NCI-H82 treated with DMSO at 0.1 percent for 48 hours (cell line): ENCODE measurements around the gene WDR33.
"Not testable (repeated sequence)": the region's sequence is repeated elsewhere in the genome, so short reads cannot be mapped to it uniquely, and the experiment has no call there.

Experiments used
- DNase-seq: peaks from one replicate; lab custom pipeline; 2025; ENCODE audit not compliant: unreplicated experiment; lab: John Stamatoyannopoulos, UW

The WDR33 gene

DNA sequence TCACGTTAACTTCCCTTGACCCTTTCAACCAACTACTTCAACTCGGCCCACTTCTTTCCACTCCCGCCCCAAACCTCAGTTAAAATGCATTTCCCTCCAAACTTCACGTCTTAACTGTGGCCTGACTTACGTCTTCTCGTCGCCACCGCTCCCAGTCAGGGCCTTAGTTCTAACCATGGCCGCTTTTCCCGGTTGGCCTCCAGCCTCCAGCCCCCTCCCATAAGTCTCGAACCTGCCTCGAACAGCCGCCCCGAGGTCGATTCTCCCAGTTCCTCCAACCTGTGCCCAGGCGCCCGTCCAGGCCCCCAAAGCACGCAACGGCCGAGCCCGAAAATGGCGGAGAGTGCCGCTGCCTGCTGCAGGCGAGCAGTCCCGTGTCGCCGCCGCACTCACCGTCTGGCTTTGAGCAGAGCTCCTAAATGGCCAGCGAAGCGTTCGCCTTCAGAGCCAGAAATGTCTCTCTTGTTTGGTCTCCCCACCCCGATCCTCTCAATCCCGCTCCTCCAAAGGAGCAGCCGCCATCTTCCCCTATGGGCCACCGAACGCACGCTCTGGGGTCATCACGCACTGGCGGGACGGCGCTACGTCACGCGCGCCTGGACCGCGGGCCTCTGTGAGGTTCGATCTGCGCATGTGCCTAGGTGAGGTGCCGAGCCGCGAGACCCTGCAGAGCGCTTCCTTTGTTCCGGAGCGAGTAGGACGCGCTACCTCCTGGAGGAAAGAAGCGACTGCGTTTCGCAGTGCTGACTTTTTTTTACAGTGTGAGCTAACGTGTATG is at the start of gene WDR33:
TSS of gene WDR33 (minus strand) at position 553 of the 778 bp plus-strand sequence. CDS start 40,190 bp downstream, outside the sequence.
- DNase-seq = peak; percentile 91

DNA sequence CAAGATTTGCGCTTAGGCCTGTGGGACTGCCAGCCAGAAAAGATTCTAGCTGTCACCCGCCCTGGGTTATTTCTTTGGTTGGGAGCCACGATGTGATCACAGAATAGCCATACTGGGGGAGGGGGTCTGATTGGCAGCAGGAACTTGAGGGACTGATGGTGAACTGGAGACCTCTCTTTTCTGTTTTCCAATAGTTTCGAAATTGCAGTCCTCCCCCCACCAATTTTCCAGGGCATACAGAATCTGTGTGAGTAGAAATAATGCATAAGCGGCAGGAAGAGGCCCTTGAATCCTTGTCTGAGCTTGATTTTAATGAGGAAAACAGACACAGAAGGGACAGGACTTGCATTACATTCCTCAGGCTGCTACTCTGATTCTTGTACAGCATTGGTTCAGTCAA is 49.2 kb upstream of the WDR33 start:
- DNase-seq = no peak

DNA sequence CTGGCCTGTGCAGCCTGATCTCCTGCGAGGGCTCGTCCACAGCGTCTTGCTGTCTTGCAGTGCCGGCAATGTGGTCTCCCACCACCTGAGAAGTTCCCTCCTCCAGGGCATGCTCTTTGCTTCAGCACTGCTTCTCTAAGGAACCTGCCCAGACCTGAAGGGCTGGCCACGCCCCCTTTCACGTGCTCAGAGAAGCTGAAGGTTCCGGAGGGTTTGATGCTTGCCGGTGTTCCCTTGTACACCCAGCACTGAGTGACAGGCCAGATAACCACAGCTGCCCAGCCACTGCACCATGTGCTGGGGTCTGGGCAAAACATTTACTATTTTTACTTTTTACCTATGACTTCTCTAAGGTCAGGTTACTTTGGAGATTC is 48.7 kb upstream of the WDR33 start:
- no peak for DNase-seq

DNA sequence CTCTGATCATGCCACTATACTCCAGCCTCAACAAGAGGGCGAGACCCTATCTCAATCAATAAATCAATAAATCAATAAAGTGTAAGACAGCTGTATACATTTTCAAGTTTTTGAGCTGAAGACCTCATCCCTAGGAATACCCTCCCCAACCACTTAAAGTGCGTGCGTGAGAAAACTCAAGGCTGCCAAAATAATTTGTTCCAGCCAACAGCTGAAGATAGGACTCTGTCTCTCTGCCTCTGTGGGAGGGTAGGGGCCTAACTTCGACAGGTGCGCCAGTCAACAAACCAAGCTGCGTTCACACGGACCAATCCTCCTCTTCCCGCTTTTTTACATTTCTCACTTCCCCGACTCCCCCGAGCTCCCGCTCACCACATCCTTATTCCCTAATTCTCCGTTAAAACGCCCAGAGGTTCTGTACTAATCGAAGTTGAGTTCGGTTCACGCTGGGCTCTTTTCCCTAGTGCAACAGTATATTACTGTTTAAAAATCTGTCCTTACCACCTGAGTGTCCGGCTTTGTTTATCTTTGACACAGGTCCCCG is 46.4 kb upstream of the WDR33 start:
- DNase-seq = no peak

DNA sequence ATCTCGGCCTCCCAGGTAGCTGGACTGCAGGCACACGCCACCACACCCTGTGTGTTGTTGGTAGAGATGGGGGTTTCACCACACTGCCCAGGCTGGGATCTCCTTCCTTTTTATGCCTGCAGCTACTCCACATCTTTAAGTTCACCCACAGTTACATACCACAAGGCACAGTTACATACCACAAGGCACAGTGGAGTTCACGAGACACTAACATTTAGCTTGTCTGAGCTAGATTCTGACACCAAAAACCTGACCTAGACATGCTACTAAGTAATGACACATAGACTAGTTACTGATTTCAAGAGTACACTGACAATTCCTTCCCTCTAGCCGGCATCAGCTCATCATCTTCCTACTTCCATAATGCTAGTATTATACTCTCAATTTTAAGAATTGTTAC is 42.7 kb upstream of the WDR33 start:
- no peak for DNase-seq

DNA sequence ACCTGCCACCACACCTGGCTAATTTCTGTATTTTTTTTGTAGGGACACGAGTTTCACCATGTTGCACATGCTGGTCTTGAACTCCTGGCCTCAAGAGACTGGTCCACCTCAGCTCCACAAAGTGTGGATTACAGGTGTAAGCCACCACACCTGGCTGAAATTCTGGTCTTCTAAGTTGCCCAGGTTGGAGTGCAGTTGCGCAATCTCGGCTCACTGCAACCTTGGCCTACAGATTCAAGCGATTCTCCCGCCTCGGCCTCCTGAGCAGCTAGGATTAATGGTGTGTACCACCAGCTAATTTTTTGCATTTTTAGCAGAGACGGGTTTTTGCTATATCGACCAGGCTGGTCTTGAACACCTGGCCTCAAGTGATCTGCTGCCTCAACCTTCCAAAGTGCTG is 41.4 kb upstream of the WDR33 start:
- DNase-seq = no peak

DNA sequence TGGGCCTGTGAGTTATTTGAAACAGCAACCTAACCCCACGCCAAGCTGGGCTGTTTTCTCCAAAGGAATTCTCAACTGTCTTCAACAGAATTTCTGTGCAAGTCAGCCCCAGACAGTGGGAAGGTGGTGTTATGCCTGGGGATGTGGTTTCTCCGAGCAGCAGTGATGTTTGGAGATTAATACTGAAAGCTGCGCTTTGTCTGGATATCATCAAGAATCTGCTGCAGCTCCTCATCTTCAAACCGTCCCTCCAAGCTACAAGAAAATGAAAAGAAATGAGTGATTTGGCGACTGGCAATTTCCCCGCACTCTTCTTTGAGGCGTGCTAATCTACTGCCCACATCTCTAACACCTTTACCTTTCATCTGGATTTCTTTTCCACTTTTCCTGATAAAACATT is 37.0 kb upstream of the WDR33 start:
- no peak for DNase-seq

DNA sequence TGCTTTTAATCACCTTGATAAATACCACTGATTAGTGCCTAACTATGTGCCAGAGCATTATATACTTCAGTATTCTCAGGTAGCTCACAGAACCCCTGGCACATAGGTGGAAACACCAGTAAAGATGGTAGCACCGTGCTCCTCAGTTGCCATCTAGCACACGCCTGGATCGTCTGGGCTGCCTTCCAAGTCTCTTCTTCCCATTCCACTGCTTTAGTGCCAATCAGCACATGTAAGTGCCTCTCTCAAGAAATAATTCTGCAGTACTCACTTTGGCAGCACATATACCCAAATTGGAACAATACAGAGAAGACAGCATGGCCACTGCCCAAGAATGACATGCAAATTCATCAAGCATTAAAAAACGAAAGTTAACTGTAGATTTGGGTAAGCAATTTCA is 34.0 kb upstream of the WDR33 start:
- no peak for DNase-seq

DNA sequence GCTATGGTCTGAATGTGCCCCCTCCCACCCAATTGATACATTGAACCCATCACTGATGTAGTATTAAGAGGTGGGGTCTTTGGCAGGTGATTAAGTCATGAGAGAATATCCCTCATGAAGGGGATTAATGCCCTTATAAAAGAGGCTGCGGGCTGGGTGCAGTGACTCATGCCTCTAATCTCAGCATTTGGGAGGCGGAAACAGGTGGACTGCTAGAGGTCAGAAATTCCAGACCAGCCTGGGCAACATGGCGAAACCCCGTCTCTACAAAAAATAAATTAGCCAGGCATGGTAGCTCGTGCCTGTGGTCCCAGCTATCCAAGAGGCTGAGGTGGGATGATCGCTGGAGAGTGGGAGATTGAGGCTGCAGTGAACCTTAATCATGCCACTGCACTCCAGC is 32.7 kb upstream of the WDR33 start:
- DNase-seq = no peak

DNA sequence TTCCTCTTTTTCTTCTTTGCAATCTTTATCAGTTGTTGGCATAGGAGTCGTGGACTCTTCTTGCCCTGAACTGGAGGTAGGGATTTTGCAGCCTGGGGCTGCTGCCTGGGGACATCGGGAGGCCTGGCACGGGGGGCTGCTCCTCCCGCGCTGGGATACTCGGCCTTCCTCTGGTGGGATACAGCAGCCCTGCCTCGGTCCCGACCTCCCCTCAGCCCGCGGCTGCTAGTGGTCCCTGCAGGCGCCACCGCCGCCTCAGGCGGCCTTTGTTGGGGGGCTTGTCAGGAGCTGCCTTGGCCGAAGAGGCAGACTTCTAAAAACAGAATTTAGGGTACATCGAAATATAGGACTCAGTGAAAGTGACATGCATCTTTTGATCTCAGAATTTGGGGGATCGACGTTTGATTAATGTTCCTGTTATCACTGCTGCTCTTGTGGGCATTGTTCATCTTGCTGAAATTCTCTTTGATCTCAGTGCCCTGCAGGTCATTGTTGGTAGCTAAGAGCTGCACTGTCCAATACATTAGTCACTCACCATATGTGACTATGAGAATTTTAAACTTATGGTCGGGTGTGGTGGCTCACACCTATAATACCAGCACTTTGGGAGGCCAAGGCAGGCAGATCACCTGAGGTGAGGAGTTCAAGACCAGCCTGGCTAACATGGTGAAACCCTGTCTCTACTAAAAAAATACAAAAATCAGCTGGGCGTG is 30.7 kb upstream of the WDR33 start:
- DNase-seq = no peak

DNA sequence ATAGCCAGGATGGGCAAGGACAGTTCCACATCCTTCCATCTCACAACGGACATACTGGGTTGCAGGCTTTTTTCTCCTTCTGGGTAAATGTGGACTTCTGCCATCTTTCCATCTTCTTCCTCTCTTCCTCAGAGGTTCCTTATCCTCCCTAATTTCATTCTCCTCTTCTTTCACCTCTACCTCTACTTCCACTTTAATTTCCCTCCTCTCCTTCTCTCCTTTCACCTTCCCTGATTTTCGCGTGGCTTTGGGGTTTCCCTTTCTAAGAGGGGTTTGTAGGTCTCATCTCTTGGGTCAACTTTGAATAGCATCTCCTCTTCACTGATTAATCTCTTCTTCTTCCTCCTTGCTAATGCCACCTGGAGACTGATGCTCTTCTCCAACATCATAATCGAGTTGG is 29.9 kb upstream of the WDR33 start:
- no peak for DNase-seq

DNA sequence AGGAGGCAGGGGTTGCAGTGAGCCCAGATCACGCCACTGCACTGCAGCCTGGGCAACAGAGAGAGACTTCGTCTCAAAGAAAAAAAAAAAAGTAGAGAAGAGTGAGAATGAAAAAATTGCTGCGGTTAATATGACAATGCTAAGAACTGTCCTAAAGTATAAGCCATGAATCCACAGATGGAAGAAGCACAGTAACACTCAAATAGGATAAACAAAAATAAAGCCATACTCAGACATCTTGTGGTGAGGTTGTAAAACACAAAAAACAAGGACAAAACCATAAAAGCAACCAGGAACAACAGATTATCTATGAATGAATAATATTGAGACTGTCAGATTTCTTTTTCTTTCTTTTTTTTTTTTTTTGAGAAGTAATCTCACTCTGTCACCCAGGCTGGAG is 24.0 kb upstream of the WDR33 start:
- DNase-seq = no peak

DNA sequence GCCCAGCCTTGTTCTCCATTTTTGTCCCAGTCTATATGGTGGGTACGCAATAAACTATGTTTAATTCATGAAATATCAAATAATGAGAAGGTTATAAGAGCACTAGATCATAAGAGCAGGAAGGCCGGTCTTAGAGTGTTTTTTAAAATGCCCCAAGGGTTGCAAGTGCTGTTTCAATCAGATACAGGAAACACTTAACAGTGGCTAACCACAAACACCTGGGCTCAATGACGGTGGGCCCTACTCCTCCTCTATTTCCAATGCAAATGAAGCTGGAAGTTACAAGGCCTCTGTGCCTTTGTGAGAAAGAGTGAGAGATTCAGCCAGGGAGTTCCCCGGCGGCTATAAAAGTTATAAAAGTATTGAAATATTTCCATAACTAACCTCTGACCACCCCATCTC is 18.9 kb upstream of the WDR33 start:
- DNase-seq = no peak

DNA sequence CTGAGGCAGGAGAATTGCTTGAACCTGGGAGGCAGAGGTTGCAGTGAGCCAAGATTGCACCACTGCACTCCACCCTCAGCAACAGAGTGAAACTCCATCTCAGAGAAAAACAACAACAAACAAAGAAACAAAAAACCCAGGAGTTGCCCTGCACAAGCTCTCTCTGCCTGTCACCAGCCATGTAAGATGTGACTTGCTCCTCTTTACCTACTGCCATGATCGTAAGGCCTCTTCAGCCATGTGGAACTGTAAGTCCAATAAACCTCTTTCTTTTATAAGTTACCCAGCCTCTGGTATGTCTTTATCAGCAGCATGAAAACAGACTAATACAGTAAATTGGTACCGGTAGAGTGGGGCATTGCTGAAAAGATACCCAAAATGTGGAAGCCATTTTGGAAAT is 15.7 kb upstream of the WDR33 start:
- DNase-seq = not testable (repeated sequence)

DNA sequence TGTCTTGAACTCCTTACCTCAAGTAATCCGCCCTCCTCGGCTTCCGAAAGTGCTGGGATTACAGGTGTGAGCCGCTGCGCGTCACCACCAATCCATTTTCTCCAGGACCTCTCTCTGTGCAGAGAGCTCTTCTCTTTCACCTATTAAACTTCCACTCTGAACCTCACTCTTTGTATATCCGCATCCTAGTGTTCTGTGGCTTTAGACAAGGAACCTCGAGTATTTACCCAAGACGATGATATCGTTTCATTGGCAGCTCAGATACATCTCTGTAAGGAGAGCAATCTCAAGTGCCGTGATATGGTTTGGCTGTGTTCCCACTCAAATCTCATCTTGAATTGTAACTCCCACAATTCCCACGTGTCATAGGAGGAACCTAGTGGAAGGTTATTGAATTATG is 15.1 kb upstream of the WDR33 start:
- no peak for DNase-seq

DNA sequence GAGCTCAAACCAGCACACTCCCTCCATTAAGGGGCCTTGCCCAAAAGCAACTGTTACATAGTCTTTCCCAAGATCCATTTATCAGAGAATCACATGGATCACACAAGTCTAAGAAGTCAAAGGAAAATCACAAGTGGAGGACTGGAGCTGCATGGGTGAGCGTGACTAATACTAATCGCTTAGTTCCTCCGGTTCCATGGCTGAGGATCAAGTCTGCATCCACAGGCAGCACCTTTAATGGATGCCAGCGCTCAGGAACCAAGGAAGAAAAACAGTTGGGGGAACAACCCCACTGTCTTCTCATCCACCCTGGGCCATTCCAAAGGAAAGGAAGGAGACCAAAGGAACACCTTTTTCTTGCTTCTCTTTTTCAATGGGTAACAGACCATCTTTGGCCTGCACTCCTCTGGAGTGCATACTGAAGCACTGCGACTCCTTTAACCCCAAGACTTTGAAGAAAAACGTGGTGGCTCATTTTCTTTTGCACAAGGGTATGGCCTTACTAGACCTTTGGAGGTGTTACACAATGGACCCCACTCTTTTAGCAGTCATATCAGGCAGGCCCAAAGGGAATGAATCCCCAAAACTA is 9.2 kb upstream of the WDR33 start:
- DNase-seq = no peak

DNA sequence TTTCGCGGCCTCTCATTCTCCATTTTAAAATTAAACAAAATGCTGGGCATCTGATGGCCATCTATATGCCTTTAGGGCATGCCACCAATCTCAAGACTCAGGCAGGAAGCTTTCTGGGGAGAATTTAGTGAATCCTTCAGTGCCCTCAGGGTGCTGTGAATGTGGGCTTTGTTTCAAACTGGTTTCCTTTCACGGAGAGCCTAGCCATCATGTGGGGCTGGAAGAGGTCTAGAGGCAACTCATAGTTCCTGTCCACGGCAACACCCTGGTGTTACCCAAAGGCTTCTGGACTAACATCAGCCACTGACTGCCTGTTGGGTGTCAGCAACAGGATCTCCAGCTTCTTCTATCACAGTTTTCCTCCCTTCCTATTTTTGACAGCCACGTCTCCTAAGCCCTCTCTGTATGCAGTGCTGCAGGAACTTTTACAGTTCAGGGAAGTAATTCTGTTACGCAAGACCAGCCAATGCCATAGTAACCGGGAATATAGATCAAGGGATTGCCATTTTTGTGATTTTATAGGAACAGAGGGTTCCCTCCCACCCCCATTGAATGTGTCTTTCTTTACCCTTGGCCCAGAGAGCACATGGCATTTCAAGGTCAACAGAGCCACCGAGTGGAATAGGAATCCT is 7.9 kb upstream of the WDR33 start:
- no peak for DNase-seq

DNA sequence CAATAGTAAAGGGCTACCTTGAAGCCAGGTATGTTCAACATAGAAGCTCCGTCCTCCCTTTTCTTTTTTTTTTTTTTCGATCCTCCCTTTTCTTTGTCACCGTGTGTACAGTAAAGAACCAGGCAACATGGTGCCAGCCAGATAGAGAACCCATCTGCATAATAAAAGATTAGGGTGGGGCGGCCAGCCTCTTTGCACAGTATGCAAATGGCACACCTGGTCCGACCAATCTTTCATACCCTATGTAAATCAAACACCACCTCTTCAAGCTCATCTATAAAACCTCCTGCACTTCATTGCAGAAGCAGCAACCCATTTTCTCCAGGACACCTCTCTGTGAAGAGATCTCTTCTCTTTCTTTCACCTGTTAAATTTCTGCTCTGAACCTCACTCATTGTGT is 7.3 kb upstream of the WDR33 start:
- DNase-seq = no peak

DNA sequence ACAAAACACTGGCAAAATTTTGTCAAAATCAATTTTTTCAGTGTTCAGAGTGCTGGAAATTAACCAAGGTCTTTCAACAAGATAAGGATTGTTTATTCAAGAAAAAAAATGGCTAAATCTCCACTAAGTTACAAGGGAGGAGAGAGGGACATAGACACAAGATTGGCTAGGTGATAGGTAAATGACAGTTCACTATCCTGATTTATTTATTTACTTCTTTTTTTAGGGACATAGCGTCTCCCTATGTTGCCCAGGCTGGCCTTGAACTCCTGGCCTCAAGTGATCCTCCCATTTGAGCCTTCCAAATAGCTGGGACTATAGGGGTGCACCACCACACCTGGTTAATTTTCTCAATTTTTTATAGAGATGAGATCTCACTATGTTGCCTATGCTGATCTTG is 3.7 kb upstream of the WDR33 start:
- no peak for DNase-seq

DNA sequence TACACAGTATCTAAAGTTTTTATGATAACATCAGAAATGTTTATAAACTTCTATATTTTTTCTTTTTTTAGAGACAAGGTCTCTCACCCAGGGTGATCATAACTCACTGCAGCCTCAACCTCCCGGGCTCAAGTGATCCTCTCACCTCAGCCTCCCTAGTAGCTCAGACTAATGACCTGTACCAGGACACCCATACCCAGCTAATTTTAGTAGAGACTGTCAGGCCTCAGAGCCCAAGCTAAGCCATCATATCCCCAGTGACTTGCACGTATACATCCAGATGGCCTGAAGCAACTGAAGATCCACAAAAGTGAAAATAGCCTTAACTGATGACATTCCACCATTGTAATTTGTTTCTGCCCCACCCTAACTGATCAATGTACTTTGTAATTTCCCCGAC is 1.5 kb upstream of the WDR33 start:
- DNase-seq = not testable (repeated sequence)
